Liver (tissue), 3 donors: ENCODE measurements around the gene RASGRF1.

Experiments
- CTCF ChIP-seq: fragments of 150-350 bp; IDR thresholded peaks from 2 replicates; pipeline ENCODE4 v1.5.1; 2017; ENCODE audit warnings: improper control_type of control experiment, low read depth, low read length; ENCODE audit not compliant: missing input control
- FOXA1 ChIP-seq: IDR thresholded peaks from 2 replicates; pipeline ENCODE4 v1.6.1; 2016; ENCODE audit warnings: antibody characterized with exemption
- GABPA ChIP-seq, 2 donors: IDR thresholded peaks in 1 of 2; conservative IDR thresholded peaks in 1 of 2; 2 replicates each; pipeline ENCODE4 v1.6.1; 2016; ENCODE audit warnings: antibody characterized with exemption in 2 of 2, mild to moderate bottlenecking in 1 of 2, moderate library complexity in 1 of 2
- JUND ChIP-seq, 2 donors: IDR thresholded peaks; 2 replicates each; pipeline ENCODE4 v1.6.1; 2016; ENCODE audit warnings: antibody characterized with exemption in 2 of 2
- MAX ChIP-seq: IDR thresholded peaks from 2 replicates; pipeline ENCODE4 v1.6.1; 2016; ENCODE audit warnings: antibody characterized with exemption
- NR2F2 ChIP-seq: IDR thresholded peaks from 2 replicates; pipeline ENCODE4 v1.6.1; 2016; ENCODE audit warnings: antibody characterized with exemption
- RAD21 ChIP-seq, 2 donors: IDR thresholded peaks; 2 replicates each; pipeline ENCODE4 v1.6.1; 2016; ENCODE audit warnings: antibody characterized with exemption in 2 of 2, mild to moderate bottlenecking in 2 of 2
- REST ChIP-seq: IDR thresholded peaks from 2 replicates; pipeline ENCODE4 v1.6.1; 2016; ENCODE audit warnings: antibody characterized with exemption, mild to moderate bottlenecking
- RXRA ChIP-seq, 2 donors: IDR thresholded peaks; 2 replicates each; pipeline ENCODE4 v1.6.1; 2017 to 2018; ENCODE audit warnings: antibody characterized with exemption in 2 of 2, mild to moderate bottlenecking in 1 of 2
- SP1 ChIP-seq: IDR thresholded peaks from 2 replicates; pipeline ENCODE4 v1.6.1; 2018; ENCODE audit warnings: antibody characterized with exemption, mild to moderate bottlenecking
- TAF1 ChIP-seq: conservative IDR thresholded peaks from 2 replicates; pipeline ENCODE4 v1.6.1; 2016; ENCODE audit warnings: antibody characterized with exemption, mild to moderate bottlenecking
- YY1 ChIP-seq: IDR thresholded peaks from 2 replicates; pipeline ENCODE4 v1.6.1; 2016; ENCODE audit warnings: antibody characterized with exemption, mild to moderate bottlenecking
- donor health status: healthy.
- donor health status: healthy.

- no peak for TF ChIP-seq SP1
- no peak for TF ChIP-seq CTCF
- TF ChIP-seq YY1, result no peak
- no peak for TF ChIP-seq GABPA (IDR thresholded peaks at IDR 0.05 in 1 of 2, conservative IDR thresholded peaks at IDR 0.05 in 1 of 2)
- no peak for TF ChIP-seq FOXA1
- TF ChIP-seq TAF1, result no peak
- TF ChIP-seq NR2F2, result no peak
- TF ChIP-seq REST, result no peak
- no peak for TF ChIP-seq RXRA (IDR thresholded peaks at IDR 0.05)
- TF ChIP-seq MAX, result no peak
- no peak for TF ChIP-seq RAD21 (IDR thresholded peaks at IDR 0.05)
- TF ChIP-seq JUND (IDR thresholded peaks at IDR 0.05), result no peak
These were observed 41.2 kb downstream of the RASGRF1 start for GRCh38 chr15:79049416-79049815.
